Loucy (cell line): ENCODE results near the gene CRAMP1.
"Not testable (repeated sequence)": the region's sequence is repeated elsewhere in the genome, so short reads cannot be mapped to it uniquely, and the experiment has no call there.

ENCODE experiments used
- H2AFZ ChIP-seq: fragments of 200-600 bp; sonication (generic); 2 replicates; pipeline ENCODE4 v1.6.0; 2016; ENCODE audit warnings: antibody characterized with exemption, mild to moderate bottlenecking, low read length, moderate library complexity
- H3F3A ChIP-seq: fragments of 200-600 bp; 2 replicates; pipeline ENCODE4 v1.6.0; 2016; ENCODE audit warnings: antibody characterized with exemption, low read depth, mild to moderate bottlenecking
- H3K27me3 ChIP-seq: fragments of 200-600 bp; sonication (generic); 2 replicates; pipeline ENCODE4 v1.6.1; 2014; ENCODE audit warnings: low read length, mild to moderate bottlenecking; ENCODE audit not compliant: insufficient read depth, poor library complexity, severe bottlenecking
- H3K36me3 ChIP-seq: fragments of 200-600 bp; sonication (generic); 2 replicates; pipeline ENCODE4 v1.6.1; 2016; ENCODE audit warnings: low read length; ENCODE audit not compliant: insufficient read depth
- H3K4me1 ChIP-seq: fragments of 200-600 bp; sonication (generic); 2 replicates; pipeline ENCODE4 v1.5.1; 2014; ENCODE audit warnings: low read length, mild to moderate bottlenecking; ENCODE audit not compliant: insufficient read depth, poor library complexity, severe bottlenecking
- H3K4me2 ChIP-seq: fragments of 200-600 bp; sonication (generic); 2 replicates; pipeline ENCODE4 v1.6.0; 2014; ENCODE audit warnings: antibody characterized with exemption, low read length, low read depth, mild to moderate bottlenecking; ENCODE audit not compliant: poor library complexity, severe bottlenecking
- H3K4me3 ChIP-seq: fragments of 200-600 bp; sonication (generic); 2 replicates; pipeline ENCODE4 v1.5.1; 2014; ENCODE audit warnings: low read length, mild to moderate bottlenecking, mixed read lengths; ENCODE audit not compliant: poor library complexity, severe bottlenecking
- H3K79me2 ChIP-seq: fragments of 200-600 bp; sonication (generic); 2 replicates; pipeline ENCODE4 v1.6.1; 2014; ENCODE audit warnings: low read length; ENCODE audit not compliant: insufficient read depth
- H3K9ac ChIP-seq: fragments of 200-600 bp; sonication (generic); 2 replicates; pipeline ENCODE4 v1.6.0; 2014; ENCODE audit warnings: mild to moderate bottlenecking, low read depth, low read length, moderate library complexity; ENCODE audit not compliant: poor library complexity, severe bottlenecking
- H3K9me2 ChIP-seq: fragments of 200-600 bp; sonication (generic); replicated peaks from 2 replicates; pipeline ENCODE4 v1.6.1; 2016; ENCODE audit warnings: low read depth, low read length, mixed read lengths
- H3K9me3 ChIP-seq: fragments of 200-600 bp; sonication (generic); 2 replicates; pipeline ENCODE4 v1.6.1; 2014; ENCODE audit warnings: mild to moderate bottlenecking, antibody characterized with exemption, low read length, low read depth; ENCODE audit not compliant: insufficient read depth
- H4K20me1 ChIP-seq: fragments of 200-600 bp; sonication (generic); 2 replicates; pipeline ENCODE4 v1.6.0; 2014; ENCODE audit warnings: antibody characterized with exemption, low read length, mild to moderate bottlenecking; ENCODE audit not compliant: insufficient read depth, poor library complexity, severe bottlenecking
- EZH2phosphoT487 ChIP-seq: fragments of 200-600 bp; IDR thresholded peaks from 2 replicates; pipeline ENCODE4 v1.6.1; 2018; ENCODE audit warnings: antibody characterized with exemption, mild to moderate bottlenecking, moderate library complexity, borderline replicate concordance
- TF ChIP-seq, protein P1 (sequence below): fragments of 200-600 bp; sonication (generic); conservative IDR thresholded peaks from 2 replicates; pipeline ENCODE4 v1.5.1; 2014; ENCODE audit warnings: mild to moderate bottlenecking, antibody characterized with exemption, low read length

Gene CRAMP1

DNA sequence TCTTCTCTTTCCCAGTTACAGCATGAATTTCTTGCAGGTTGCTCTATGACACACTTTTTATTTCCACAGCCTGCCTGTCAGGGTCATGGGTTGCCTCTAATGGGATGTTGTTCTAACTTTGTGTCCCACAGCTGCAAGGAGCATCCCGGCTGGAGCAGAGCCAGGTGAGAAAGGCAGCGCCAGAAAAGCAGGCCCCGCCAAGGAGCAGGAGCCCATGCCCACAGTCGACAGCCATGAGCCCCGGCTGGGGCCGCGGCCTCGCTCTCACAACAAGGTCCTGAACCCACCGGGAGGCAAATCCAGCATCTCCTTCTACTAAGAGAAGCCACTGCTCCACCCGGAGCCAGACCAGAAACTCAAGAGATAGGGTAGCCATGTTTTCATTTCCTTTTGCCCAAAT, 86.5 kb downstream of the CRAMP1 start:
- Histone ChIP-seq H3K9me3 (no peaks in the 10 kb centered on the region), H3K79me2 (no peaks in the 10 kb centered on the region; the same call in 1 of the 2 replicates), H3K36me3 (peaks cover 38% of the 10 kb centered on the region; the same call in 1 of the 2 replicates), H3K4me1 (no peaks in the 10 kb centered on the region), H3K9ac (no peak overlapping the region), H3K27me3 (no peaks in the 10 kb centered on the region), H3K4me3 (no peak overlapping the region), H3F3A (no peaks in the 10 kb centered on the region), H2AFZ (no peak overlapping the region), H3K9me2 (no peaks in the 10 kb centered on the region), H3K4me2 (no peak overlapping the region), H4K20me1 (no peaks in the 10 kb centered on the region)
- TF ChIP-seq EZH2phosphoT487: no peak
- TF ChIP-seq, protein P1, sequence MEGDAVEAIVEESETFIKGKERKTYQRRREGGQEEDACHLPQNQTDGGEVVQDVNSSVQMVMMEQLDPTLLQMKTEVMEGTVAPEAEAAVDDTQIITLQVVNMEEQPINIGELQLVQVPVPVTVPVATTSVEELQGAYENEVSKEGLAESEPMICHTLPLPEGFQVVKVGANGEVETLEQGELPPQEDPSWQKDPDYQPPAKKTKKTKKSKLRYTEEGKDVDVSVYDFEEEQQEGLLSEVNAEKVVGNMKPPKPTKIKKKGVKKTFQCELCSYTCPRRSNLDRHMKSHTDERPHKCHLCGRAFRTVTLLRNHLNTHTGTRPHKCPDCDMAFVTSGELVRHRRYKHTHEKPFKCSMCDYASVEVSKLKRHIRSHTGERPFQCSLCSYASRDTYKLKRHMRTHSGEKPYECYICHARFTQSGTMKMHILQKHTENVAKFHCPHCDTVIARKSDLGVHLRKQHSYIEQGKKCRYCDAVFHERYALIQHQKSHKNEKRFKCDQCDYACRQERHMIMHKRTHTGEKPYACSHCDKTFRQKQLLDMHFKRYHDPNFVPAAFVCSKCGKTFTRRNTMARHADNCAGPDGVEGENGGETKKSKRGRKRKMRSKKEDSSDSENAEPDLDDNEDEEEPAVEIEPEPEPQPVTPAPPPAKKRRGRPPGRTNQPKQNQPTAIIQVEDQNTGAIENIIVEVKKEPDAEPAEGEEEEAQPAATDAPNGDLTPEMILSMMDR: no peak

DNA sequence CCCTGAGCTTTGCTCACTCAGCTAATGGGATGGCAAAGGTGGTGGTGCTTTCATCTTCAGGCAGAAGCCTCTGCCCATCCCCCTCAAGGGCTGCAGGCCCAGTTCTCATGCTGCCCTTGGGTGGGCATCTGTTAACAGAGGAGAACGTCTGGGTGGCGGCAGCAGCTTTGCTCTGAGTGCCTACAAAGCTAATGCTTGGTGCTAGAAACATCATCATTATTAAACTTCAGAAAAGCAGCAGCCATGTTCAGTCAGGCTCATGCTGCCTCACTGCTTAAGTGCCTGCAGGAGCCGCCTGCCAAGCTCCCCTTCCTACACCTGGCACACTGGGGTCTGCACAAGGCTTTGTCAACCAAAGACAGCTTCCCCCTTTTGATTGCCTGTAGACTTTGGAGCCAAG, 88.1 kb downstream of the CRAMP1 start:
- H3K4me3 ChIP-seq: no peak overlapping the region
- H3K9ac ChIP-seq: no peak overlapping the region
- no peak overlapping the region for H2AFZ ChIP-seq
- H3K4me2 ChIP-seq: no peak overlapping the region
- H3K9me3 ChIP-seq: no peaks in the 10 kb centered on the region
- H3F3A ChIP-seq: no peaks in the 10 kb centered on the region
- no peaks in the 10 kb centered on the region for H3K79me2 ChIP-seq
- H3K36me3 ChIP-seq: peaks cover 28% of the 10 kb centered on the region; the same call in 1 of the 2 replicates
- H3K4me1 ChIP-seq: no peaks in the 10 kb centered on the region
- no peaks in the 10 kb centered on the region for H4K20me1 ChIP-seq
- H3K27me3 ChIP-seq: no peaks in the 10 kb centered on the region
- TF ChIP-seq, protein P1: no peak
- TF ChIP-seq EZH2phosphoT487: no peak
- H3K9me2 ChIP-seq: no peaks in the 10 kb centered on the region

DNA sequence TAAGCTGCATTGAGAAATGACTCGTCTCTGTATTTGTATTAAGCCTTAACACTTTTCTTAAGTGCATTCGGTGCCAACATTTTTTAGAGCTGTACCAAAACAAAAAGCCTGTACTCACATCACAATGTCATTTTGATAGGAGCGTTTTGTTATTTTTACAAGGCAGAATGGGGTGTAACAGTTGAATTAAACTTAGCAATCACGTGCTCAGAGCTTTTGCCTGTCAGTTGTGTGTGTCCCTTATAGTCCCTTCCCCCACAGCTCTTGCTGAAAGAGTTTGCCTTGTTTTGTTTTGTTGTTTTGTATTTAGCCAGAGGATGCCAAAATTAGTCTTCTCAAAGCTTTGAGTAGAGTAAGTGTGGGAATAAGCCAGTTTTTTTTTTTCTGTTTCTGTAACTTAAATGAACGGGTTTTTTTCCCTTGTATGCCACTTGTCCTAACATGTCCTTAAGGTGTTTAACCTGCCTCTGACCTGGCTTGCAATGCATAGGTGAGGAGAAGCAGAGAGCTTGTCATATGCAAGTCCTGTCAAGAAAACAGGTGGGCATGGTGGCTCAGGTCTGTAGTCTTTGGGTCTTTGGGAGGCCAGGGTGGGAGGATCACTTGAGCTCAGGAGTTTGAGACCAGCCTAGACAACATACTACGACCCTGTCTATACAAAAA, 89.2 kb downstream of the CRAMP1 start:
- TF ChIP-seq, protein P1: no peak
- no peak for TF ChIP-seq EZH2phosphoT487
- H4K20me1 ChIP-seq: no peaks in the 10 kb centered on the region
- H3K9me2 ChIP-seq: no peaks in the 10 kb centered on the region
- H3K4me1 ChIP-seq: no peaks in the 10 kb centered on the region
- H3K4me2 ChIP-seq: no peak overlapping the region
- H3F3A ChIP-seq: no peaks in the 10 kb centered on the region
- no peak overlapping the region for H3K4me3 ChIP-seq
- H3K27me3 ChIP-seq: no peaks in the 10 kb centered on the region
- peaks cover 3% of the 10 kb centered on the region; the same call in 1 of the 2 replicates for H3K79me2 ChIP-seq
- peaks cover 28% of the 10 kb centered on the region; the same call in 1 of the 2 replicates for H3K36me3 ChIP-seq
- H2AFZ ChIP-seq: no peak overlapping the region
- H3K9me3 ChIP-seq: no peaks in the 10 kb centered on the region
- H3K9ac ChIP-seq: no peak overlapping the region

DNA sequence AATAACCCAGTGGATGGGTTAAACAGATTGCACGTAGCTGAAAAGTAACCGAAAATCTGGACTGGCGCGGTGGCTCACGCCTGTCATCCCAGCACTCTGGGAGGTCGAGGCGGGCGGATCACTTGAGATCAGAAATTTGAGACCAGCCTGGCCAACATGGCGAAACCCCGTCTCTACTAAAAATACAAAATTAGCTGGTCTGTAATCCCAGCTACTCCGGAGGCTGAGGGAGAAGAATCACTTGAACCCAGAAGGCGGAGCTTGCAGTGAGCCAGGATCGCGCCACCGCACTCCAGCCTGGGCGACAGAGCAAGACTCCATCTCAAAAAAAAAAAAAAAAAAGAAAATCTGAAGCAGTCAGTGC, 93.1 kb downstream of the CRAMP1 start:
- H3K27me3 ChIP-seq, H3K9me2 ChIP-seq, H3K9me3 ChIP-seq, H3F3A ChIP-seq, H3K4me1 ChIP-seq: not testable (repeated sequence)
- peak overlapping the region; percentile 78 for H3K9ac ChIP-seq
- peak overlapping the region; percentile 86 for H3K4me3 ChIP-seq
- H4K20me1 ChIP-seq: peaks cover 16% of the 10 kb centered on the region
- H3K79me2 ChIP-seq: peaks cover 37% of the 10 kb centered on the region
- H3K4me2 ChIP-seq: peak overlapping the region; percentile 68
- peak overlapping the region; percentile 88 for H2AFZ ChIP-seq
- peaks cover 14% of the 10 kb centered on the region; the same call in 1 of the 2 replicates for H3K36me3 ChIP-seq
